A673 (cell line): ENCODE results near the gene GLUL. TPM values are rescaled to one million over a fixed set of nuclear protein-coding genes. Genes with fewer than 3 reads are reported as not detected.

Experiments used
- BruUV-seq: library from RNA; stranded (reverse); fragments of 400-500 nt; replicated peaks from 2 replicates; lab custom pipeline; 2021; lab: Mats Ljungman, UMichigan
- CTCF ChIA-PET: fragments of 300-600 bp; sonication (Branson Sonifier 250); formaldehyde crosslinking; loops from one replicate; lab custom pipeline; 2022; ENCODE audit warnings: antibody characterized with exemption; lab: Charles Lee
- POLR2A ChIA-PET: fragments of 300-600 bp; sonication (Branson Sonifier 250); formaldehyde crosslinking; loops from one replicate; lab custom pipeline; 2022; ENCODE audit warnings: antibody characterized with exemption; ENCODE audit not compliant: low non-redundant PET; lab: Charles Lee
- DNase-seq: peaks from one replicate; pipeline ENCODE4 v3.0.0-alpha.2; 2015; ENCODE audit warnings: low spot score
- H3K27ac ChIP-seq: fragments of 200-600 bp; sonication (generic); 2 replicates; pipeline ENCODE4 v1.5.1; 2016; ENCODE audit warnings: mixed run types, low read depth, mild to moderate bottlenecking, mixed read lengths, antibody characterized with exemption, low read length; ENCODE audit not compliant: poor library complexity, severe bottlenecking
- H3K27me3 ChIP-seq: fragments of 200-600 bp; sonication (generic); replicated peaks from 2 replicates; pipeline ENCODE4 v1.6.1; 2017; ENCODE audit warnings: mixed run types, low read depth, mild to moderate bottlenecking, mixed read lengths, antibody characterized with exemption, low read length; ENCODE audit not compliant: insufficient read depth, poor library complexity
- H3K36me3 ChIP-seq: fragments of 200-600 bp; sonication (generic); 2 replicates; pipeline ENCODE4 v1.6.1; 2016; ENCODE audit warnings: mixed run types, mild to moderate bottlenecking, mixed read lengths, antibody characterized with exemption, low read length; ENCODE audit not compliant: insufficient read depth, poor library complexity, severe bottlenecking
- H3K4me1 ChIP-seq: fragments of 200-600 bp; sonication (generic); 2 replicates; pipeline ENCODE4 v1.6.1; 2017; ENCODE audit warnings: mixed run types, mild to moderate bottlenecking, mixed read lengths, antibody characterized with exemption, low read length; ENCODE audit not compliant: insufficient read depth, poor library complexity, severe bottlenecking
- H3K4me3 ChIP-seq: fragments of 200-600 bp; sonication (generic); 2 replicates; pipeline ENCODE4 v1.5.1; 2016; ENCODE audit warnings: low read depth, mixed run types, mild to moderate bottlenecking, mixed read lengths, low read length; ENCODE audit not compliant: poor library complexity, severe bottlenecking
- H3K9me3 ChIP-seq: fragments of 200-600 bp; sonication (generic); 2 replicates; pipeline ENCODE4 v1.6.1; 2016; ENCODE audit warnings: mixed run types, low read depth, mild to moderate bottlenecking, mixed read lengths, antibody characterized with exemption, low read length; ENCODE audit not compliant: poor library complexity, severe bottlenecking
- CTCF ChIP-seq: fragments of 300-800, 200-600 bp; sonication (generic); conservative IDR thresholded peaks from 2 replicates; pipeline ENCODE4 v1.5.1; 2017; ENCODE audit warnings: low read depth, mild to moderate bottlenecking, antibody characterized with exemption, low read length, moderate library complexity, mixed read lengths
- EZH2 ChIP-seq: fragments of 200-600 bp; sonication (generic); IDR thresholded peaks from 2 replicates; pipeline ENCODE4 v1.6.1; 2017; ENCODE audit warnings: borderline replicate concordance, low read depth, mild to moderate bottlenecking, mixed read lengths, antibody characterized with exemption, low read length; ENCODE audit not compliant: poor library complexity, severe bottlenecking
- intact Hi-C: fragments of 100-400 bp; cut with micrococcal nuclease; formaldehyde crosslinking; loops from one replicate; pipeline ENCODE4 v1.10.0; 2022; ENCODE audit not compliant: unreplicated experiment
- total RNA-seq: library from RNA; stranded (reverse); gene quantifications from 2 replicates; pipeline ENCODE4 v1.2.3, GENCODE V29; 2021

Gene GLUL
- total RNA-seq, 1 experiment from 2014 or later: 260 TPM

GRCh38 chr1:182350839-182351238 is 40.8 kb downstream of the GLUL start:
- intact Hi-C loops: no loop called here
- DNase-seq: no peak
- Histone ChIP-seq H3K27ac (no peak overlapping the region), H3K4me1 (no peaks in the 10 kb centered on the region), H3K36me3 (no peaks in the 10 kb centered on the region), H3K4me3 (no peak overlapping the region), H3K9me3 (no peaks in the 10 kb centered on the region), H3K27me3 (peaks cover 3% of the 10 kb centered on the region)
- CTCF ChIA-PET: no interaction called here
- no TSS peak for BruUV-seq
- TF ChIP-seq EZH2 (no peak), CTCF (no peak)
- POLR2A ChIA-PET: no interaction called here

GRCh38 chr1:182348961-182349747 is 42.4 kb downstream of the GLUL start:
- Histone ChIP-seq H3K27me3 (no peaks in the 10 kb centered on the region), H3K9me3 (no peaks in the 10 kb centered on the region), H3K4me3 (no peak overlapping the region), H3K27ac (no peak overlapping the region), H3K36me3 (no peaks in the 10 kb centered on the region), H3K4me1 (no peaks in the 10 kb centered on the region)
- ChIA-PET CTCF (no interaction called here), POLR2A (no interaction called here)
- no peak for DNase-seq
- intact Hi-C loops: no loop called here
- no TSS peak for BruUV-seq
- no peak for TF ChIP-seq EZH2
- TF ChIP-seq CTCF: no peak

- TF ChIP-seq EZH2 (no peak), CTCF (no peak)
- intact Hi-C loops: no loop called here
- Histone ChIP-seq H3K36me3 (no peaks in the 10 kb centered on the region), H3K4me3 (no peak overlapping the region), H3K27ac (no peak overlapping the region), H3K27me3 (no peaks in the 10 kb centered on the region), H3K4me1 (no peaks in the 10 kb centered on the region), H3K9me3 (no peaks in the 10 kb centered on the region)
- CTCF ChIA-PET: no interaction called here
- POLR2A ChIA-PET: no interaction called here
- BruUV-seq: no TSS peak
- no peak for DNase-seq
These were observed 44.6 kb downstream of the GLUL start for GRCh38 chr1:182347019-182347418.
